22Rv1 (cell line): ENCODE measurements around the gene KATNAL2.

Experiments used
- CTCF ChIP-seq: fragments of 450-650 bp; IDR thresholded peaks from 2 replicates; pipeline ENCODE4 v1.5.1; 2017; ENCODE audit warnings: mild to moderate bottlenecking
- ZFX ChIP-seq: fragments of 450-650 bp; IDR thresholded peaks from 2 replicates; pipeline ENCODE4 v1.6.1; 2017; ENCODE audit warnings: antibody characterized with exemption, borderline replicate concordance

- no peak for TF ChIP-seq CTCF
- TF ChIP-seq ZFX, result no peak
These were observed 197.8 kb downstream of the KATNAL2 start for GRCh38 chr18:47115205-47115604.
